HepG2 (cell line): ENCODE measurements around the gene UCN3. TPM values are rescaled to one million over a fixed set of nuclear protein-coding genes. Genes with fewer than 3 reads are reported as not detected.

Experiments
- ATAC-seq: fragments of 200-7000 bp; cut with Tn5 transposase; 3 replicates; pipeline ENCODE4 v1.9.1; 2020; ENCODE audit warnings: mild to moderate bottlenecking, moderate library complexity
- BruUV-seq: library from RNA; stranded (reverse); fragments of 400-500 nt; replicated peaks from 2 replicates; lab custom pipeline; 2021; lab: Mats Ljungman, UMichigan
- CTCF ChIA-PET: fragments of 300-600 bp; formaldehyde crosslinking; extraction: SDS; loops from one replicate; lab custom pipeline; 2021; ENCODE audit warnings: low total read pairs, inconsistent platforms, low intra/inter-chr PET ratio; lab: Yijun Ruan, JAX
- POLR2A ChIA-PET: fragments of 350-600 bp; sonication (Branson Sonifier 250); formaldehyde crosslinking; loops from one replicate; lab custom pipeline; 2020; ENCODE audit warnings: antibody characterized with exemption, inconsistent platforms; lab: Yijun Ruan, JAX
- DNase-seq: peaks from one replicate; pipeline ENCODE4 v3.0.0-alpha.2; 2015; ENCODE audit warnings: low spot score
- FAIRE-seq: peaks from 3 replicates; lab custom pipeline; 2011; peaks lifted over from hg19 to GRCh38; lab: Jason Lieb, UNC
- H2AFZ ChIP-seq: one replicate; pipeline ENCODE4 v1.6.1; 2011; ENCODE audit warnings: low read length, inconsistent platforms
- H3K27ac ChIP-seq: fragments of 300-600 bp; 3 replicates; pipeline ENCODE4 v1.8.0; 2011; ENCODE audit warnings: mixed run types, mild to moderate bottlenecking, mixed read lengths, low read length, inconsistent platforms; ENCODE audit not compliant: insufficient read depth; ENCODE audit errors: extremely low read length
- H3K27me3 ChIP-seq, 2 experiments: fragments of 200-600 bp in 1 of 2; 2 replicates in 1 of 2; 3 replicates in 1 of 2; pipeline versions ENCODE4 v1.6.0 to v1.8.0; 2011; ENCODE audit warnings: low read length in 2 of 2, mild to moderate bottlenecking in 2 of 2, moderate library complexity in 2 of 2, inconsistent platforms in 1 of 2; ENCODE audit not compliant: insufficient read depth in 2 of 2, control insufficient read depth in 1 of 2
- H3K36me3 ChIP-seq, 2 experiments: fragments of 200-600 bp in 1 of 2; replicated peaks in 1 of 2; 2 replicates in 1 of 2; 3 replicates in 1 of 2; pipeline versions ENCODE4 v1.5.1 to v1.8.0; 2011; ENCODE audit warnings: low read length in 2 of 2, inconsistent platforms in 1 of 2; ENCODE audit not compliant: insufficient read depth in 2 of 2, control insufficient read depth in 1 of 2
- H3K4me1 ChIP-seq: 2 replicates; pipeline ENCODE4 v1.5.1; 2012; ENCODE audit warnings: low read length, inconsistent platforms; ENCODE audit not compliant: insufficient read depth
- H3K4me2 ChIP-seq: 2 replicates; pipeline ENCODE4 v1.6.0; 2011; ENCODE audit warnings: low read depth, low read length, inconsistent platforms
- H3K4me3 ChIP-seq, 3 experiments: fragments of 200-600 bp in 1 of 3; sonication (generic), shearing (Covaris generic) in 1 of 3; replicated peaks in 1 of 3; 2 replicates each; pipeline ENCODE4 v1.5.1; 2011 to 2016; ENCODE audit warnings: low read length in 3 of 3, inconsistent platforms in 2 of 3, low read depth in 2 of 3, mild to moderate bottlenecking in 2 of 3, control low read depth in 1 of 3, mixed read lengths in 1 of 3; ENCODE audit not compliant: insufficient read depth in 1 of 3
- H3K79me2 ChIP-seq: one replicate; pipeline ENCODE4 v1.6.1; 2011; ENCODE audit warnings: low read length, inconsistent platforms; ENCODE audit not compliant: insufficient read depth
- H3K9ac ChIP-seq: 2 replicates; pipeline ENCODE4 v1.6.0; 2011; ENCODE audit warnings: mild to moderate bottlenecking, low read depth, low read length, inconsistent platforms; ENCODE audit not compliant: insufficient read depth
- H3K9me3 ChIP-seq: 2 replicates; pipeline ENCODE4 v1.5.1; 2012; ENCODE audit warnings: mild to moderate bottlenecking, low read length
- H4K20me1 ChIP-seq: 2 replicates; pipeline ENCODE4 v1.6.0; 2011; ENCODE audit warnings: inconsistent platforms, mild to moderate bottlenecking, low read length, moderate library complexity; ENCODE audit not compliant: insufficient read depth
- GABPA ChIP-seq, 2 experiments: IDR thresholded peaks; 2 replicates each; pipeline ENCODE4 v1.6.1; 2011 to 2016; ENCODE audit warnings: low read depth in 2 of 2, low read length in 1 of 2, missing biosample characterization in 1 of 2, missing genetic modification characterization in 1 of 2
- HBP1 ChIP-seq: IDR thresholded peaks from 2 replicates; pipeline ENCODE4 v1.6.1; 2016; ENCODE audit warnings: low read depth, control low read depth
- MBNL3 ChIP-seq: fragments of 250-450 bp; sonication (Bioruptor Pico); conservative IDR thresholded peaks from 2 replicates; pipeline ENCODE4 v1.8.0; 2022; ENCODE audit warnings: mild to moderate bottlenecking, inconsistent platforms
- RCOR2 ChIP-seq: IDR thresholded peaks from 2 replicates; pipeline ENCODE4 v1.6.1; 2016; ENCODE audit warnings: missing biosample characterization, missing genetic modification reagents
- TMF1 ChIP-seq: sonication (generic); formaldehyde crosslinking; IDR thresholded peaks from 2 replicates; pipeline ENCODE4 v1.8.1; 2022; ENCODE audit warnings: low read depth, missing genetic modification reagents
- YY1 ChIP-seq: IDR thresholded peaks from 2 replicates; pipeline ENCODE4 v1.6.1; 2011; ENCODE audit warnings: low read length, low read depth, moderate library complexity, mild to moderate bottlenecking; ENCODE audit not compliant: insufficient read depth, insufficient replicate concordance
- ZBTB38 ChIP-seq: sonication (generic); formaldehyde crosslinking; IDR thresholded peaks from 2 replicates; pipeline ENCODE4 v1.5.1; 2020; ENCODE audit warnings: mild to moderate bottlenecking, missing genetic modification reagents
- ZNF331 ChIP-seq: sonication (generic); formaldehyde crosslinking; IDR thresholded peaks from 2 replicates; pipeline ENCODE4 v1.4.0; 2020; ENCODE audit warnings: missing genetic modification reagents
- ZSCAN25 ChIP-seq: sonication (generic); formaldehyde crosslinking; IDR thresholded peaks from 2 replicates; pipeline ENCODE4 v1.8.0; 2022; ENCODE audit warnings: mild to moderate bottlenecking, missing genetic modification reagents
- WGBS: methylation state at CpG from one replicate; pipeline ENCODE4 v1.1.6; 2017; ENCODE audit warnings: low lambda C conversion rate; 5-methylcytosine and 5-hydroxymethylcytosine counted together
- in situ Hi-C: cut with HindIII; loops from 2 replicates; pipeline ENCODE4 v1.10.0; 2017; ENCODE audit warnings: low pct_unique_long_range_greater_than_20kb; ENCODE audit not compliant: extremely low pct_ligation_motif_present
- intact Hi-C: fragments of 100-400 bp; cut with micrococcal nuclease; formaldehyde crosslinking; loops from one replicate; pipeline ENCODE4 v1.10.0; 2022; ENCODE audit not compliant: unreplicated experiment
- polyA plus RNA-seq, 8 experiments: library from polyadenylated mRNA; depleted of rRNA in 3 of 8; stranded (reverse) in 7 of 8; unstranded in 1 of 8; fragments of >200 nt; fragmentation: Illumina TruSeq in 4 of 8; extraction: Trizol in 4 of 8; gene quantifications; 2 replicates each; pipeline versions ENCODE4 v1.2.1 to v1.2.3, GENCODE V29; 2011 to 2016; ENCODE audit warnings: low read depth in 4 of 8, missing spikeins in 1 of 8, mixed read lengths in 1 of 8; ENCODE audit not compliant: insufficient read depth in 1 of 8
- total RNA-seq, 5 experiments: library from RNA; depleted of rRNA; stranded (reverse); fragments of >200 nt; fragmentation: Illumina TruSeq; extraction: Trizol; gene quantifications; 2 replicates each; pipeline ENCODE4 v1.2.3, GENCODE V29; 2016; ENCODE audit warnings: low read depth in 1 of 5

UCN3 gene
- total and polyA plus RNA-seq, 2 of the 13 experiments (the other 11 are each of a cell fraction or from before 2014, with no cell fraction given): not detected

- DNase-seq (no peak), ATAC-seq (no peak), FAIRE-seq (no peak)
- H3K27ac ChIP-seq: no peak overlapping the region
- intact Hi-C loops: no loop called here
- CTCF ChIA-PET: no interaction called here
- TF ChIP-seq ZSCAN25 (CRISPR knock-in tag): peak; percentile 81; the same call in 1 of the 2 replicates
- TF ChIP-seq TMF1 (CRISPR knock-in tag): no peak
- 20% methylated on average over 2 of the region's 3 CpGs for WGBS
- H3K4me2 ChIP-seq: no peak overlapping the region
- no peaks in the 10 kb centered on the region for H4K20me1 ChIP-seq
- POLR2A ChIA-PET: no interaction called here
- H3K9me3 ChIP-seq: peaks cover 8% of the 10 kb centered on the region
- no peak overlapping the region for H2AFZ ChIP-seq
- H3K79me2 ChIP-seq: no peaks in the 10 kb centered on the region
- BruUV-seq: no TSS peak
- peaks cover 1 to 5% of the 10 kb centered on the region in 2 experiments; a peak in 1 of 5 replicates for H3K27me3 ChIP-seq
- H3K36me3 ChIP-seq: no peaks in the 10 kb centered on the region
- H3K4me1 ChIP-seq: 0 out of 2 replicates have a peak, but pooled peaks cover 9% of the 10 kb centered on the region
- in situ Hi-C loops: no loop called here
- no peak overlapping the region for H3K4me3 ChIP-seq
- H3K9ac ChIP-seq: no peak overlapping the region
These were observed 38.0 kb downstream of the UCN3 start for GRCh38 chr10:5402798-5403197.

GRCh38 chr10:5404208-5405041 lies 39.7 kb downstream of the UCN3 start, which contains the start of gene TUBAL3:
Gene TUBAL3, minus strand, starts transcription at chr10:5404828. Its CDS starts 36 bp downstream, at chr10:5404792.
- peak; percentile 38; the same call in 1 of the 3 replicates for ATAC-seq
- Histone ChIP-seq H3K4me1 (0 out of 2 replicates have a peak, but pooled peaks cover 9% of the 10 kb centered on the region), H4K20me1 (no peaks in the 10 kb centered on the region), H2AFZ (no peak within 1 kb of the TSS), H3K4me2 (0 out of 2 replicates have a peak within 1 kb of the TSS, but pooled peaks have one; percentile 12), H3K27ac (no peak within 1 kb of the TSS)
- POLR2A ChIA-PET: no interaction called here
- TF ChIP-seq HBP1 (CRISPR knock-in tag): no peak
- no peak for TF ChIP-seq MBNL3 (CRISPR knock-in tag)
- no peak for TF ChIP-seq YY1
- TF ChIP-seq ZNF331 (CRISPR knock-in tag): peak; percentile 94
- TF ChIP-seq RCOR2: no peak
- TF ChIP-seq GABPA (IDR thresholded peaks at IDR 0.05; ENCODE audit: low read depth, low read length): no peak
- peak; percentile 21; the same call in 1 of the 2 replicates for TF ChIP-seq GABPA (CRISPR knock-in tag; IDR thresholded peaks at IDR 0.05; ENCODE audit: low read depth)
- no peak for TF ChIP-seq ZBTB38 (CRISPR knock-in tag)
- TF ChIP-seq, all 625 proteins: peak for 2
- Histone ChIP-seq H3K79me2 (no peaks in the 10 kb centered on the region), H3K27me3 (peaks cover 1 to 5% of the 10 kb centered on the region in 2 experiments; a peak in 1 of 5 replicates), H3K36me3 (no peaks in the 10 kb centered on the region), H3K9me3 (peaks cover 8% of the 10 kb centered on the region), H3K4me3 (no peak within 1 kb of the TSS), H3K9ac (no peak within 1 kb of the TSS)
- intact Hi-C loops (no loop called here), in situ Hi-C loops (no loop called here)
- CTCF ChIA-PET: no interaction called here
- no TSS peak for BruUV-seq
- DNase-seq: no peak
- WGBS: 28% methylated on average over 8 of the region's 8 CpGs
- FAIRE-seq: no peak
